NCI-H2107 (cell line): ENCODE results near the gene BDH1.
"Not testable (repeated sequence)": the region's sequence is repeated elsewhere in the genome, so short reads cannot be mapped to it uniquely, and the experiment has no call there.

Source experiments
- DNase-seq: peaks from one replicate; lab custom pipeline; 2025; lab: John Stamatoyannopoulos, UW

The BDH1 gene

GRCh38 chr3:197555281-197556261 is at the start of gene BDH1:
BDH1 (minus strand) TSS chr3:197555968; CDS start chr3:197546443, 9,525 bp downstream.
- peak; percentile 71 for DNase-seq

- DNase-seq: no peak
Measured at GRCh38 chr3:197603317-197603933, 47.7 kb upstream of the BDH1 start.

GRCh38 chr3:197602351-197602750 is 46.6 kb upstream of the BDH1 start:
- not testable (repeated sequence) for DNase-seq

- DNase-seq: not testable (repeated sequence)
Measured at GRCh38 chr3:197601566-197601840, 45.7 kb upstream of the BDH1 start.

- no peak for DNase-seq
Measured at GRCh38 chr3:197600796-197601565, 45.2 kb upstream of the BDH1 start.

GRCh38 chr3:197599089-197599765 is 43.5 kb upstream of the BDH1 start:
- no peak for DNase-seq

GRCh38 chr3:197598404-197598980 is 42.7 kb upstream of the BDH1 start:
- DNase-seq: no peak

- no peak for DNase-seq
Measured at GRCh38 chr3:197597335-197597734, 41.6 kb upstream of the BDH1 start.

GRCh38 chr3:197595470-197596185 is 39.9 kb upstream of the BDH1 start:
- DNase-seq: no peak

- no peak for DNase-seq
Measured at GRCh38 chr3:197593046-197593380, 37.2 kb upstream of the BDH1 start.

- DNase-seq: no peak
Measured at GRCh38 chr3:197592361-197593045, 36.7 kb upstream of the BDH1 start.

- no peak for DNase-seq
Measured at GRCh38 chr3:197591816-197592215, 36.0 kb upstream of the BDH1 start.

GRCh38 chr3:197590313-197590962 is 34.7 kb upstream of the BDH1 start:
- DNase-seq: no peak

- DNase-seq: no peak
Measured at GRCh38 chr3:197589545-197589944, 33.8 kb upstream of the BDH1 start.

- DNase-seq: not testable (repeated sequence)
Measured at GRCh38 chr3:197586768-197587167, 31.0 kb upstream of the BDH1 start.

- no peak for DNase-seq
Measured at GRCh38 chr3:197586181-197586580, 30.4 kb upstream of the BDH1 start.

GRCh38 chr3:197584733-197585132 is 29.0 kb upstream of the BDH1 start:
- DNase-seq: no peak

- no peak for DNase-seq
Measured at GRCh38 chr3:197583371-197583770, 27.6 kb upstream of the BDH1 start.

GRCh38 chr3:197580253-197580691 is 24.5 kb upstream of the BDH1 start:
- no peak for DNase-seq

- DNase-seq: no peak
Measured at GRCh38 chr3:197578376-197578775, 22.6 kb upstream of the BDH1 start.
